HG02852 (cell line): ENCODE data around the gene GARNL3.

Experiments
- ATAC-seq: cut with Tn5 transposase; IDR thresholded peaks from one replicate; pipeline ENCODE4 v1.9.1; 2021; ENCODE audit warnings: mild to moderate bottlenecking, moderate library complexity; ENCODE audit not compliant: unreplicated experiment

The GARNL3 gene

GRCh38 chr9:127264462-127265219, at the start of gene GARNL3:
GARNL3 (plus strand) TSS chr9:127264774; CDS start chr9:127264878, 104 bp downstream.
- no peak for ATAC-seq

- no peak for ATAC-seq
These were observed 49.0 kb upstream of the GARNL3 start for GRCh38 chr9:127215268-127216209.

- ATAC-seq, result no peak
These were observed 48.2 kb upstream of the GARNL3 start for GRCh38 chr9:127216210-127216887.

GRCh38 chr9:127216888-127217217, 47.7 kb upstream of the GARNL3 start:
- no peak for ATAC-seq

- ATAC-seq, result no peak
These were observed 45.8 kb upstream of the GARNL3 start for GRCh38 chr9:127218818-127219217.

GRCh38 chr9:127219520-127219919, 45.1 kb upstream of the GARNL3 start:
- ATAC-seq, result no peak

GRCh38 chr9:127221695-127222094, 42.9 kb upstream of the GARNL3 start:
- ATAC-seq, result no peak

- ATAC-seq, result no peak
These were observed 42.0 kb upstream of the GARNL3 start for GRCh38 chr9:127222388-127223095.

GRCh38 chr9:127223266-127223665, 41.3 kb upstream of the GARNL3 start:
- ATAC-seq, result no peak

GRCh38 chr9:127223810-127224177, 40.8 kb upstream of the GARNL3 start:
- no peak for ATAC-seq

GRCh38 chr9:127224178-127224882, 40.2 kb upstream of the GARNL3 start:
- ATAC-seq, result peak; percentile 69

GRCh38 chr9:127224883-127225739, 39.5 kb upstream of the GARNL3 start:
- ATAC-seq, result peak; percentile 52

- ATAC-seq, result no peak
These were observed 38.6 kb upstream of the GARNL3 start for GRCh38 chr9:127225801-127226625.

GRCh38 chr9:127229691-127230417, 34.7 kb upstream of the GARNL3 start:
- no peak for ATAC-seq

GRCh38 chr9:127231666-127232065, 32.9 kb upstream of the GARNL3 start:
- no peak for ATAC-seq

GRCh38 chr9:127232833-127233549, 31.6 kb upstream of the GARNL3 start:
- no peak for ATAC-seq

GRCh38 chr9:127233550-127233949, 31.0 kb upstream of the GARNL3 start:
- ATAC-seq, result no peak
